HEK293 (cell line): ENCODE data around the gene TPD52L2.

Experiments used
- CTCF ChIA-PET: fragments of 350-600 bp; formaldehyde crosslinking; extraction: SDS; loops from one replicate; lab custom pipeline; 2021; ENCODE audit warnings: antibody characterized with exemption; lab: Yijun Ruan, JAX
- POLR2A ChIA-PET: fragments of 300-600 bp; formaldehyde crosslinking; extraction: SDS; loops from one replicate; lab custom pipeline; 2020; ENCODE audit warnings: antibody characterized with exemption, inconsistent platforms; lab: Yijun Ruan, JAX
- H3K27ac ChIP-seq: fragments of 200-500 bp; sonication (Bioruptor generic); 2 replicates; pipeline ENCODE4 v1.5.1; 2014; ENCODE audit warnings: low read depth, low read length, control low read depth, inconsistent platforms; ENCODE audit errors: extremely low read depth
- H3K36me3 ChIP-seq, 2 experiments: fragments of 200-500 bp in 1 of 2; sonication (Bioruptor generic) in 1 of 2; 1 replicate in 1 of 2; 2 replicates in 1 of 2; pipeline ENCODE4 v1.5.1; 2014 to 2017; ENCODE audit warnings: inconsistent platforms in 2 of 2, low read length in 2 of 2; ENCODE audit not compliant: control insufficient read depth in 2 of 2, insufficient read depth in 1 of 2
- H3K4me1 ChIP-seq: fragments of 200-500 bp; sonication (Bioruptor generic); 2 replicates; pipeline ENCODE4 v1.5.1; 2014; ENCODE audit warnings: mild to moderate bottlenecking, low read length, inconsistent platforms; ENCODE audit not compliant: control insufficient read depth, insufficient read depth
- H3K4me3 ChIP-seq: 2 replicates; pipeline ENCODE4 v1.5.1; 2011; ENCODE audit warnings: low read depth, mild to moderate bottlenecking, control low read depth, low read length, moderate library complexity
- H3K9me3 ChIP-seq: fragments of 200-500 bp; sonication (Bioruptor generic); 2 replicates; pipeline ENCODE4 v1.5.1; 2014; ENCODE audit warnings: low read depth, low read length, inconsistent platforms; ENCODE audit not compliant: control insufficient read depth, insufficient read depth
- HOXC10 ChIP-seq: sonication (generic); formaldehyde crosslinking; IDR thresholded peaks from 2 replicates; pipeline ENCODE4 v1.8.1; 2023; ENCODE audit warnings: mild to moderate bottlenecking, missing genetic modification reagents
- KLF10 ChIP-seq: fragments of 450-650 bp; IDR thresholded peaks from 2 replicates; pipeline ENCODE4 v1.5.1; 2018; ENCODE audit warnings: missing biosample characterization, mild to moderate bottlenecking, missing genetic modification characterization
- OSR2 ChIP-seq: fragments of 450-650 bp; formaldehyde crosslinking; IDR thresholded peaks from 2 replicates; pipeline ENCODE4 v1.5.1; 2016; ENCODE audit warnings: missing biosample characterization, missing genetic modification characterization
- ZBTB1 ChIP-seq: fragments of 450-650 bp; formaldehyde crosslinking; IDR thresholded peaks from 2 replicates; pipeline ENCODE4 v1.5.1; 2016; ENCODE audit warnings: missing biosample characterization, missing genetic modification characterization
- ZBTB20 ChIP-seq: fragments of 450-650 bp; formaldehyde crosslinking; IDR thresholded peaks from 2 replicates; pipeline ENCODE4 v1.5.1; 2016; ENCODE audit warnings: missing biosample characterization, missing genetic modification characterization
- ZNF140 ChIP-seq: fragments of 450-650 bp; formaldehyde crosslinking; IDR thresholded peaks from 2 replicates; pipeline ENCODE4 v1.5.1; 2016; ENCODE audit warnings: missing biosample characterization, missing genetic modification characterization
- ZNF660 ChIP-seq: fragments of 450-650 bp; IDR thresholded peaks from 2 replicates; pipeline ENCODE4 v1.5.1; 2018; ENCODE audit warnings: missing biosample characterization, mild to moderate bottlenecking, missing genetic modification characterization
- TF ChIP-seq, protein P1 (sequence below): fragments of 450-650 bp; formaldehyde crosslinking; IDR thresholded peaks from 2 replicates; pipeline ENCODE4; 2016; ENCODE audit warnings: missing biosample characterization, missing genetic modification characterization
- TF ChIP-seq, protein P2 (sequence below): fragments of 450-650 bp; formaldehyde crosslinking; IDR thresholded peaks from 2 replicates; pipeline ENCODE4 v1.5.1; 2016; ENCODE audit warnings: missing biosample characterization, missing genetic modification characterization
- TF ChIP-seq, protein P3 (sequence below): fragments of 450-650 bp; IDR thresholded peaks from 2 replicates; pipeline ENCODE4 v1.5.1; 2018; ENCODE audit warnings: missing biosample characterization, mild to moderate bottlenecking, missing genetic modification characterization
- TF ChIP-seq, protein P4 (sequence below): fragments of 450-650 bp; formaldehyde crosslinking; IDR thresholded peaks from 2 replicates; pipeline ENCODE4 v1.5.1; 2016; ENCODE audit warnings: missing biosample characterization, missing genetic modification characterization
- TF ChIP-seq, protein P5 (sequence below): fragments of 450-650 bp; formaldehyde crosslinking; IDR thresholded peaks from 2 replicates; pipeline ENCODE4 v1.5.1; 2016; ENCODE audit warnings: missing biosample characterization, missing genetic modification characterization
- TF ChIP-seq, protein P6 (sequence below): fragments of 450-650 bp; formaldehyde crosslinking; IDR thresholded peaks from 2 replicates; pipeline ENCODE4 v1.5.1; 2016; ENCODE audit warnings: missing biosample characterization, missing genetic modification characterization

Gene TPD52L2

DNA sequence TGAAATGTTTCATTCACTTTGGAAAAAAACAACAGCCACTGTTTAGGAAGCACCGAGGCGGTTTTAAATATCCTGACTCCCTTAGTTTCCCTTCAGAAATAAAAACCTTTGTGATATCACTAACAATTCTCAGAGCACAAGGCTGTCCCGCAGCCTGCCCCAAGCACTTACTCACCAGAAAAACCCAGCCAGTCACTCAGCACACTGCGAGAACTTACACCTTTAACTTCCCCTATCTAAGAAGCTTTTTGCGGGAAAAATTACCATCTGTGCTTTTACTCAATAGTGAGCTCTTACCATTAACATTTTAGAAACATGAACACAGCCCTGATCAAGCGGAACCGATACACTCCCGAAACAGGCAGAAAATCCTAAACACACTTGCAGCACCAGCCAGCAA lies 43.3 kb upstream of the TPD52L2 start (continued):
- TF ChIP-seq ZNF140 (tag by site-specific recombination) (no peak), ZBTB20 (tag by site-specific recombination) (no peak)
- TF ChIP-seq, protein P1, sequence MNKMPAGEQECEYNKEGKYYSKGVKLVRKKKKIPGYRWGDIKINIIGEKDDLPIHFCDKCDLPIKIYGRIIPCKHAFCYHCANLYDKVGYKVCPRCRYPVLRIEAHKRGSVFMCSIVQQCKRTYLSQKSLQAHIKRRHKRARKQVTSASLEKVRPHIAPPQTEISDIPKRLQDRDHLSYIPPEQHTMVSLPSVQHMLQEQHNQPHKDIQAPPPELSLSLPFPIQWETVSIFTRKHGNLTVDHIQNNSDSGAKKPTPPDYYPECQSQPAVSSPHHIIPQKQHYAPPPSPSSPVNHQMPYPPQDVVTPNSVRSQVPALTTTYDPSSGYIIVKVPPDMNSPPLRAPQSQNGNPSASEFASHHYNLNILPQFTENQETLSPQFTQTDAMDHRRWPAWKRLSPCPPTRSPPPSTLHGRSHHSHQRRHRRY (tag by site-specific recombination): no peak
- TF ChIP-seq, protein P2, sequence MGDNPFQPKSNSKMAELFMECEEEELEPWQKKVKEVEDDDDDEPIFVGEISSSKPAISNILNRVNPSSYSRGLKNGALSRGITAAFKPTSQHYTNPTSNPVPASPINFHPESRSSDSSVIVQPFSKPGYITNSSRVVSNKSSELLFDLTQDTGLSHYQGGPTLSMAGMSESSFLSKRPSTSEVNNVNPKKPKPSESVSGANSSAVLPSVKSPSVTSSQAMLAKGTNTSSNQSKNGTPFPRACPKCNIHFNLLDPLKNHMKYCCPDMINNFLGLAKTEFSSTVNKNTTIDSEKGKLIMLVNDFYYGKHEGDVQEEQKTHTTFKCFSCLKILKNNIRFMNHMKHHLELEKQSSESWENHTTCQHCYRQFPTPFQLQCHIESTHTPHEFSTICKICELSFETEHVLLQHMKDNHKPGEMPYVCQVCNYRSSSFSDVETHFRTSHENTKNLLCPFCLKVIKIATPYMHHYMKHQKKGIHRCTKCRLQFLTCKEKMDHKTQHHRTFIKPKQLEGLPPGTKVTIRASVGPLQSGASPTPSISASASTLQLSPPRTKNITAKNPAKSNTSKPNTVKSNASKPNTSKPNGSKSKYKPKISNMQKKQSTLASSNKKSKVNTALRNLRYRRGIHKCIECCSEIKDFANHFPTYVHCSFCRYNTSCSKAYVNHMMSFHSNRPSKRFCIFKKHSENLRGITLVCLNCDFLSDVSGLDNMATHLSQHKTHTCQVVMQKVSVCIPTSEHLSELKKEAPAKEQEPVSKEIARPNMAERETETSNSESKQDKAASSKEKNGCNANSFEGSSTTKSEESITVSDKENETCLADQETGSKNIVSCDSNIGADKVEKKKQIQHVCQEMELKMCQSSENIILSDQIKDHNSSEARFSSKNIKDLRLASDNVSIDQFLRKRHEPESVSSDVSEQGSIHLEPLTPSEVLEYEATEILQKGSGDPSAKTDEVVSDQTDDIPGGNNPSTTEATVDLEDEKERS (tag by site-specific recombination): no peak
- TF ChIP-seq, protein P3, sequence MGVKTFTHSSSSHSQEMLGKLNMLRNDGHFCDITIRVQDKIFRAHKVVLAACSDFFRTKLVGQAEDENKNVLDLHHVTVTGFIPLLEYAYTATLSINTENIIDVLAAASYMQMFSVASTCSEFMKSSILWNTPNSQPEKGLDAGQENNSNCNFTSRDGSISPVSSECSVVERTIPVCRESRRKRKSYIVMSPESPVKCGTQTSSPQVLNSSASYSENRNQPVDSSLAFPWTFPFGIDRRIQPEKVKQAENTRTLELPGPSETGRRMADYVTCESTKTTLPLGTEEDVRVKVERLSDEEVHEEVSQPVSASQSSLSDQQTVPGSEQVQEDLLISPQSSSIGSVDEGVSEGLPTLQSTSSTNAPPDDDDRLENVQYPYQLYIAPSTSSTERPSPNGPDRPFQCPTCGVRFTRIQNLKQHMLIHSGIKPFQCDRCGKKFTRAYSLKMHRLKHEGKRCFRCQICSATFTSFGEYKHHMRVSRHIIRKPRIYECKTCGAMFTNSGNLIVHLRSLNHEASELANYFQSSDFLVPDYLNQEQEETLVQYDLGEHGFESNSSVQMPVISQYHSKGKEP (tag by site-specific recombination): no peak
- TF ChIP-seq, protein P4, sequence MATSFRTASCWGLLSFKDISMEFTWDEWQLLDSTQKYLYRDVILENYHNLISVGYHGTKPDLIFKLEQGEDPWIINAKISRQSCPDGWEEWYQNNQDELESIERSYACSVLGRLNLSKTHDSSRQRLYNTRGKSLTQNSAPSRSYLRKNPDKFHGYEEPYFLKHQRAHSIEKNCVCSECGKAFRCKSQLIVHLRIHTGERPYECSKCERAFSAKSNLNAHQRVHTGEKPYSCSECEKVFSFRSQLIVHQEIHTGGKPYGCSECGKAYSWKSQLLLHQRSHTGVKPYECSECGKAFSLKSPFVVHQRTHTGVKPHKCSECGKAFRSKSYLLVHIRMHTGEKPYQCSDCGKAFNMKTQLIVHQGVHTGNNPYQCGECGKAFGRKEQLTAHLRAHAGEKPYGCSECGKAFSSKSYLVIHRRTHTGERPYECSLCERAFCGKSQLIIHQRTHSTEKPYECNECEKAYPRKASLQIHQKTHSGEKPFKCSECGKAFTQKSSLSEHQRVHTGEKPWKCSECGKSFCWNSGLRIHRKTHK (tag by site-specific recombination): no peak
- TF ChIP-seq, protein P5, sequence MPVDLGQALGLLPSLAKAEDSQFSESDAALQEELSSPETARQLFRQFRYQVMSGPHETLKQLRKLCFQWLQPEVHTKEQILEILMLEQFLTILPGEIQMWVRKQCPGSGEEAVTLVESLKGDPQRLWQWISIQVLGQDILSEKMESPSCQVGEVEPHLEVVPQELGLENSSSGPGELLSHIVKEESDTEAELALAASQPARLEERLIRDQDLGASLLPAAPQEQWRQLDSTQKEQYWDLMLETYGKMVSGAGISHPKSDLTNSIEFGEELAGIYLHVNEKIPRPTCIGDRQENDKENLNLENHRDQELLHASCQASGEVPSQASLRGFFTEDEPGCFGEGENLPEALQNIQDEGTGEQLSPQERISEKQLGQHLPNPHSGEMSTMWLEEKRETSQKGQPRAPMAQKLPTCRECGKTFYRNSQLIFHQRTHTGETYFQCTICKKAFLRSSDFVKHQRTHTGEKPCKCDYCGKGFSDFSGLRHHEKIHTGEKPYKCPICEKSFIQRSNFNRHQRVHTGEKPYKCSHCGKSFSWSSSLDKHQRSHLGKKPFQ (tag by site-specific recombination): no peak

DNA sequence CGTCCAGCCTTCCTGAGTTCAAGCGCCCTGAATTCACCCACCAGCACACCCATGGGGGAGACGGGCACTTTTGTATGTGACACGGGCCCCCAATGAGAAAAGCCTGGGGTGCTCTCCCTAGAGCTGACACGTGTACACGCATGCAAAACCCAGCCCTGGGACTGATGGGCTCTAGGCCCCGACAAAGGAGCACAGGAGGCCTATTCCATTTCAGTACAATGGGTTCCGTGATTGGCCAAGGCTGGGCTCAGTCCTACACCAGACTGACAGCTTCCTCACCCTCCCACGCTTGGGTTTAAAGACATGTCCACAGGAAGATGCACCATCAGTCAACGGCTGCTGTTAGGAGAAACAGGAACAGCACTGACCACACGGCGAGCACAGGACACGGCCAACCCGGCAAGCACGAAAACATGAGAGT lies 42.8 kb upstream of the TPD52L2 start:
- POLR2A ChIA-PET: no interaction called here
- H3K4me3 ChIP-seq: no peak overlapping the region
- no peaks in the 10 kb centered on the region for H3K4me1 ChIP-seq
- H3K9me3 ChIP-seq: no peaks in the 10 kb centered on the region
- H3K36me3 ChIP-seq: no peaks in the 10 kb centered on the region
- no peak overlapping the region for H3K27ac ChIP-seq
- CTCF ChIA-PET: interaction anchor here (0.6 to 1.1 kb wide), 3 partner anchors 44 to 320 kb away, joined by 3 read pairs; partner anchors contain the start of gene ZGPAT
- TF ChIP-seq OSR2 (tag by site-specific recombination) (no peak), HOXC10 (CRISPR knock-in tag) (no peak), KLF10 (tag by site-specific recombination) (no peak), ZBTB1 (no peak), ZNF660 (tag by site-specific recombination) (no peak)
- TF ChIP-seq, protein P6, sequence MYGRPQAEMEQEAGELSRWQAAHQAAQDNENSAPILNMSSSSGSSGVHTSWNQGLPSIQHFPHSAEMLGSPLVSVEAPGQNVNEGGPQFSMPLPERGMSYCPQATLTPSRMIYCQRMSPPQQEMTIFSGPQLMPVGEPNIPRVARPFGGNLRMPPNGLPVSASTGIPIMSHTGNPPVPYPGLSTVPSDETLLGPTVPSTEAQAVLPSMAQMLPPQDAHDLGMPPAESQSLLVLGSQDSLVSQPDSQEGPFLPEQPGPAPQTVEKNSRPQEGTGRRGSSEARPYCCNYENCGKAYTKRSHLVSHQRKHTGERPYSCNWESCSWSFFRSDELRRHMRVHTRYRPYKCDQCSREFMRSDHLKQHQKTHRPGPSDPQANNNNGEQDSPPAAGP (tag by site-specific recombination): no peak
